ENCODE data around the gene KRTAP10-4. TPM values are rescaled to one million over a fixed set of nuclear protein-coding genes. Genes with fewer than 3 reads are reported as not detected.
"Not testable (repeated sequence)": the region's sequence is repeated elsewhere in the genome, so short reads cannot be mapped to it uniquely, and the experiment has no call there.

KRTAP10-4 gene
- total and polyA plus RNA-seq, 3 donors from 2014 or later = 0.24 TPM; not detected in 2

DNA sequence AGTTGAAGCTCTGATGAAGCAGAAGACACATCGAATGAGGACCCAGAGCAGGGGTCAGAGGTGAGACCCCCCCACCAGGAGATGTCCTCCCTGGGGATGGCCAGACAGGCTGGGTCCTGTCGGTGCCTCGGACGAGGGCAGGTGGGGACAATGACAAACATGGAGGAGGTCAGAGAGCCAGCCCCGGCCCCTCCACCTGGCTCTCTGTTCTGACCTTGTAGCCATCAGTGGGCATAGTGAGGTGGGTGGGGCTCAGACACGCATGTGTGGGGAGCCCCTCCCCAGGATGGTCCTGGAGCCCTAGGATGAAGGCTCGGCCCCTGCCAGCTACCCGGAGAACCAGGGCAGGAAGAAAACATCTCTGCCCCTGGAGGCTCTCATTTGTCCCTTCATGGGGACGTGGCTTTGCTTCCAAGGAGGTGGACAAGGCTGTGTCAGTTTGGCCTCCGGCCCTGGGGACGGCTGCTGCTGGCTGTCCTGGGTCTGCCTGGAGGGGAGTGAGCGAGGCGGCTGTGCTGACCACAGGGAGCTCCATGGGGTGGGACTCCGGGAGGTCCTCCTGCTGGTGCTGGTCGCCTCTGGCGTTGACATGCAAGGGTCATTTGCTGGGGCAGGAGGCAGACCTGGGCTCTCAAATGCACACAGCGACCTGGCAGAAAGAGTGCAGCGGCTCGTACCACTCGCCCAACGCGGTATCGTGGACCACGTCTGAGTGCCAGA, 16.2 kb downstream of the KRTAP10-4 start:
- intact Hi-C loops (cut with DNase I; ENCODE audit: low total_unique reads) = no loop called here
- Histone ChIP-seq H3K4me1 (no peaks in the 10 kb centered on the region), H3K36me3 (ENCODE audit: low read depth, missing control alignments) (no peaks in the 10 kb centered on the region), H3K27ac (no peak overlapping the region), H3K4me3 (no peak overlapping the region), H3K27me3 (no peaks in the 10 kb centered on the region), H3K9me3 (no peaks in the 10 kb centered on the region)
- no peak for DNase-seq
- 79 to 84% methylated on average over 15 to 23 of the region's 24 CpGs for WGBS, 2 donors
- no peak for TF ChIP-seq POLR2A (IDR thresholded peaks at IDR 0.05)
- TF ChIP-seq, protein P1, sequence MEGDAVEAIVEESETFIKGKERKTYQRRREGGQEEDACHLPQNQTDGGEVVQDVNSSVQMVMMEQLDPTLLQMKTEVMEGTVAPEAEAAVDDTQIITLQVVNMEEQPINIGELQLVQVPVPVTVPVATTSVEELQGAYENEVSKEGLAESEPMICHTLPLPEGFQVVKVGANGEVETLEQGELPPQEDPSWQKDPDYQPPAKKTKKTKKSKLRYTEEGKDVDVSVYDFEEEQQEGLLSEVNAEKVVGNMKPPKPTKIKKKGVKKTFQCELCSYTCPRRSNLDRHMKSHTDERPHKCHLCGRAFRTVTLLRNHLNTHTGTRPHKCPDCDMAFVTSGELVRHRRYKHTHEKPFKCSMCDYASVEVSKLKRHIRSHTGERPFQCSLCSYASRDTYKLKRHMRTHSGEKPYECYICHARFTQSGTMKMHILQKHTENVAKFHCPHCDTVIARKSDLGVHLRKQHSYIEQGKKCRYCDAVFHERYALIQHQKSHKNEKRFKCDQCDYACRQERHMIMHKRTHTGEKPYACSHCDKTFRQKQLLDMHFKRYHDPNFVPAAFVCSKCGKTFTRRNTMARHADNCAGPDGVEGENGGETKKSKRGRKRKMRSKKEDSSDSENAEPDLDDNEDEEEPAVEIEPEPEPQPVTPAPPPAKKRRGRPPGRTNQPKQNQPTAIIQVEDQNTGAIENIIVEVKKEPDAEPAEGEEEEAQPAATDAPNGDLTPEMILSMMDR (IDR thresholded peaks at IDR 0.05) = no peak

DNA sequence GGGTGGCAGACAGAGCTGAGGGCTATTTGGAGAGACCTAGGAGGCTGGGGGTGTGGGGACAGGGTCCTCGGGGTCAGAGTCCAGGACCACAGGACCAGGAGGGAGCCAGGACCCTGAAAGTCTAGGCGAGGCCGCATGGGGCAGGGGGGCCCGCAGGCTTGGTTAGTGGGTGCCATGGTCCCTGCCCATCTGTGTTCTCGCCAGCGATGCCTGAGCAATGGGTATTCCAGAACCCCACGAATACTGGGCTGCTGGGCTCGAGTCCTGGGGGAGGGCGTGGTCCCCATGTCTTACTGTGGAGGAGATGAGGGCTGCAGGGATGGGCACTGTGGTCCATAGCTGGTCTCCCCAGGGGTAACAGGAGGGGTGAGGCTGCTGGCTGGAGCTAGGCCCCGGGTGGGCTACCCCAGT, 16.8 kb downstream of the KRTAP10-4 start:
- no peak overlapping the region for H3K27ac ChIP-seq
- intact Hi-C loops (cut with DNase I; ENCODE audit: low total_unique reads) = no loop called here

DNA sequence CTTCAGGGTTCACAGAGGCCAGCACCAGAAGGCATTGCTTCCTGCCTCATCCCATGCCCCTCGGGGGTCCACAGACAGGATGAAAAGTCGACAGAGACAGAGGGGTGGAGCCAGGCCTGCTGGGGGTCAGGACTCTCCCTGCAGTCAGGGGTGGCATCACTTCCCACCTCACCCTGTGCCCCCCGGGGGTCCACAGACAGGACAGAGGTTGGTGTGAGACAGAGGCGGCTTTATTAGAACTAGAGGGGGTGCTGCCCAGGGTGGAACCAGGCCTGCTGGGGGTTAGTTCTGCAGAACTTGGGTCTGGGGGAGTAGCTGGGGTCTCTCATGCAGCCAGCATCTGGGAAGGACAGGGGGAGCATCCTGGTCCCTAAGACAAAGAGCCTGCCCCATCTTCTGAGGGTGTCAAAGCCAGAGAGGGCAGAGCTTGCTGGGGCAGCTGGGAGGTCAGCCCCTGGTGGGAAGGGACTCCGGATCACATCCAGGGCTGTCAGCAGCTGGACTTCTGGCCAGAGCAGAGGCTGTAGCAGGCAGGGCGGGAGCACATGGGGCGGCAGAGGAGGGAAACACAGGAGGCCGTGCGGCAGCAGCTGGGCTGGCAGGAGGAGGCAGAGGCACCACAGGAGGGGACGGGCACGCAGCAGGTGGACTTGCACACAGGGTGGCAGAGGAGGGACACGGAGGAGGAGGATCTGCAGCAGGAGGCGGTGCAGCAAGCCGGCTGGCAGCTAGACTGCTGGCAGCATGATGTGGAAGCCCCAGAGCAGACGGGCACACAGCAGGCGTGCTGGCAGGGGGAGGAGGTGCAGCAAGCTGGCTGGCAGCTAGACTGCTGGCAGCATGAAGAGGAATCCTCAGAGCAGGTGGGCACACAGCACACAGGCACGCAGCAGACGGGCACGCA, 17.6 kb downstream of the KRTAP10-4 start:
- H3K27me3 ChIP-seq; H3K4me3 ChIP-seq; H3K9me3 ChIP-seq; H3K4me1 ChIP-seq; DNase-seq; H3K36me3 ChIP-seq (ENCODE audit: low read depth, missing control alignments); intact Hi-C loops (cut with DNase I; ENCODE audit: low total_unique reads); H3K27ac ChIP-seq: not testable (repeated sequence)
- 67 to 71% methylated on average over 14 to 19 of the region's 19 CpGs for WGBS, 2 donors

More for the DNA sequence above, 16.8 kb downstream of the KRTAP10-4 start:
- H3K27me3 ChIP-seq = no peaks in the 10 kb centered on the region
- WGBS, 2 donors = 87 to 90% methylated on average over 7 to 10 of the region's 10 CpGs
- no peak overlapping the region for H3K4me3 ChIP-seq
- no peaks in the 10 kb centered on the region for H3K9me3 ChIP-seq
- no peaks in the 10 kb centered on the region for H3K4me1 ChIP-seq
- DNase-seq = no peak
- no peaks in the 10 kb centered on the region for H3K36me3 ChIP-seq (ENCODE audit: low read depth, missing control alignments)
- TF ChIP-seq POLR2A (IDR thresholded peaks at IDR 0.05) = no peak
- TF ChIP-seq, protein P1 (IDR thresholded peaks at IDR 0.05) = no peak

DNA sequence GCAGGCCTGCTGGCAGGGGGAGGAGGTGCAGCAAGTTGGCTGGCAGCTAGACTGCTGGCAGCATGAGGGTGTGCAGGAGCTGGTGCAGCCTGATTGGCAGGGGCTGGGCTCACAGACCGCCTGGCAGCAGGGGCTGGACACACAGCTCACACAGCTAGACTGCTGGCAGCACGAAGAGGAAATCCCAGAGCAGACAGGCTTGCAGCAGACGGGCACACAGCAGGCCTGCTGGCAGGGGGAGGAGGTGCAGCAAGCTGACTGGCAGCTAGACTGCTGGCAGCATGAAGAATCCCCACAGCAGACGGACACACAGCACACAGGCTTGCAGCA, 18.2 kb downstream of the KRTAP10-4 start:
- H3K27me3 ChIP-seq; H3K36me3 ChIP-seq (ENCODE audit: low read depth, missing control alignments): not testable (repeated sequence)
- WGBS, 2 donors = 80% methylated on average over 1 of the region's 4 CpGs; no CpG with 5 or more reads in 1 of the 2 donors

DNA sequence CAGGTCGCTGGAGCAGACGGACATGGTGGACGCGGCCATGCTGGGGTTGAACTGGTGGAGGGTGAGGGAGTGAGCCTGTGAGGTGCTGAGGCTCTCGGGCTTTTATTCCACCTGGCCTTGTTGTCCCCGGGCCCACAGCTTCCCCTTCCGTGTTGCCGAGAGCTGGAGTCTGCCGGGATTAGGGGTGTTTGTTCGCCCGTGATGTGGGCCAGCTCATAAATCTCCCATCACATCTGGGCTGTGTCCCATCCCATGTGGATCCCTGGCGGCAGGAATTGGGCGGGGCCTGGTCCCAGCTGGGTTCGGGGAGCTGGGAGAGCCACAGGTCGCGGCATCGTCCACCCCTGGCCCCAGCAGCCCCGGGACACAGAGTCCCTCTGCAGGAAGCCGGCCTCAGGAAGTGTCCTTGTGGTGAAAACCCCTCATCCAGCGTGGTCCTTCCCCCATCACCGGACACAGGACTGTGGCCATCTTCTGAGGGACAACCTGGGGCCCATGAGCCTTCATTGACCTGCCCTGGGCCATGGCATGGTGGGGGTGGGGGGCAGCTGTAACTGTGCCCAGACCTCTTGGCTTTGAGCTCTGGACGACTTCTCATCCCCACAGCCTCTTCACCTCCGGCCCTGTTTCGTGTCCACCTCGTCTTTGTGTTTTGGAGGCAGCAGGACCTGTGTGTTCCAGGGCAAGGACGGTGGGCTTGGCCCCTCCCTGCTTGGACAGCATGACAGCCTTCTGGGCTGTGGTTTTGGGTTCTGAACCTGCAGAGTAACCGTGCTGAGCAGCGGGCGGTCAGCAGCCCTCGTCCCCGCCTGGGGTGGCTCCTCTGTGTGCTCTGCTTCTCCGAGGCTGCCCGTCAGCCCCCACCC, 19.1 kb downstream of the KRTAP10-4 start, which contains the start of gene KRTAP10-6:
Gene KRTAP10-6 (minus strand): TSS at position 60 of the 866 bp plus-strand sequence. CDS start 21 bp downstream, at position 39.
- H3K27ac ChIP-seq = no peak within 1 kb of the TSS
- no peaks in the 10 kb centered on the region for H3K4me1 ChIP-seq
- DNase-seq = no peak
- H3K27me3 ChIP-seq = no peaks in the 10 kb centered on the region
- TF ChIP-seq, protein P1 (IDR thresholded peaks at IDR 0.05) = no peak
- no peak for TF ChIP-seq POLR2A (IDR thresholded peaks at IDR 0.05)
- intact Hi-C loops (cut with DNase I; ENCODE audit: low total_unique reads) = no loop called here
- no peaks in the 10 kb centered on the region for H3K36me3 ChIP-seq (ENCODE audit: low read depth, missing control alignments)
- 70 to 72% methylated on average over 12 to 33 of the region's 33 CpGs for WGBS, 2 donors
- H3K9me3 ChIP-seq = no peaks in the 10 kb centered on the region
- no peak within 1 kb of the TSS for H3K4me3 ChIP-seq

More for the DNA sequence above, 18.2 kb downstream of the KRTAP10-4 start:
- H3K4me1 ChIP-seq; DNase-seq; intact Hi-C loops (cut with DNase I; ENCODE audit: low total_unique reads); H3K27ac ChIP-seq; H3K4me3 ChIP-seq; H3K9me3 ChIP-seq: not testable (repeated sequence)
